ENCODE data around the gene HEATR1.

GRCh38 chr1:236550961-236551851 is 53.1 kb downstream of the HEATR1 start:
- TF ChIP-seq CTCF (IDR thresholded peaks at IDR 0.05) = no peak
- no peak for TF ChIP-seq POLR2A (IDR thresholded peaks at IDR 0.05)

Data from adrenal gland (tissue), 5 donors.